ENCODE data around the gene CREB3L2.

GRCh38 chr7:138032770-138033169 is 30.9 kb upstream of the CREB3L2 start:
- TF ChIP-seq, protein P1, sequence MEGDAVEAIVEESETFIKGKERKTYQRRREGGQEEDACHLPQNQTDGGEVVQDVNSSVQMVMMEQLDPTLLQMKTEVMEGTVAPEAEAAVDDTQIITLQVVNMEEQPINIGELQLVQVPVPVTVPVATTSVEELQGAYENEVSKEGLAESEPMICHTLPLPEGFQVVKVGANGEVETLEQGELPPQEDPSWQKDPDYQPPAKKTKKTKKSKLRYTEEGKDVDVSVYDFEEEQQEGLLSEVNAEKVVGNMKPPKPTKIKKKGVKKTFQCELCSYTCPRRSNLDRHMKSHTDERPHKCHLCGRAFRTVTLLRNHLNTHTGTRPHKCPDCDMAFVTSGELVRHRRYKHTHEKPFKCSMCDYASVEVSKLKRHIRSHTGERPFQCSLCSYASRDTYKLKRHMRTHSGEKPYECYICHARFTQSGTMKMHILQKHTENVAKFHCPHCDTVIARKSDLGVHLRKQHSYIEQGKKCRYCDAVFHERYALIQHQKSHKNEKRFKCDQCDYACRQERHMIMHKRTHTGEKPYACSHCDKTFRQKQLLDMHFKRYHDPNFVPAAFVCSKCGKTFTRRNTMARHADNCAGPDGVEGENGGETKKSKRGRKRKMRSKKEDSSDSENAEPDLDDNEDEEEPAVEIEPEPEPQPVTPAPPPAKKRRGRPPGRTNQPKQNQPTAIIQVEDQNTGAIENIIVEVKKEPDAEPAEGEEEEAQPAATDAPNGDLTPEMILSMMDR (IDR thresholded peaks at IDR 0.05; ENCODE audit: insufficient read depth, low read length) = no peak
- no peak for TF ChIP-seq POLR2AphosphoS5 (IDR thresholded peaks at IDR 0.05; ENCODE audit: low read depth)

Measured in HL-60 (cell line).